GM18520 (cell line): Measurements from ENCODE around the gene RNF43.
"Not testable (repeated sequence)": the region's sequence is repeated elsewhere in the genome, so short reads cannot be mapped to it uniquely, and the experiment has no call there.

Experiments
- ATAC-seq: cut with Tn5 transposase; IDR thresholded peaks from one replicate; pipeline ENCODE4 v1.9.1; 2021; ENCODE audit not compliant: unreplicated experiment

RNF43 gene

GRCh38 chr17:58410714-58411407 is 6.5 kb downstream of the RNF43 start:
- ATAC-seq, result no peak

- no peak for ATAC-seq
Observed at GRCh38 chr17:58409432-58409831, 7.9 kb downstream of the RNF43 start.

GRCh38 chr17:58403311-58403710 is 14.0 kb downstream of the RNF43 start:
- ATAC-seq, result no peak

GRCh38 chr17:58402679-58403078 is 14.7 kb downstream of the RNF43 start:
- ATAC-seq, result no peak

GRCh38 chr17:58402047-58402446 is 15.3 kb downstream of the RNF43 start:
- no peak for ATAC-seq

- no peak for ATAC-seq
Observed at GRCh38 chr17:58401287-58401686, 16.0 kb downstream of the RNF43 start.

- ATAC-seq, result no peak
Observed at GRCh38 chr17:58400826-58401225, 16.5 kb downstream of the RNF43 start.

GRCh38 chr17:58399974-58400373 is 17.4 kb downstream of the RNF43 start:
- no peak for ATAC-seq

- ATAC-seq, result no peak
Observed at GRCh38 chr17:58398574-58399266, 18.6 kb downstream of the RNF43 start.

- not testable (repeated sequence) for ATAC-seq
Observed at GRCh38 chr17:58397421-58397820, 19.9 kb downstream of the RNF43 start.

GRCh38 chr17:58396173-58396572 is 21.2 kb downstream of the RNF43 start:
- ATAC-seq, result no peak

- ATAC-seq, result no peak
Observed at GRCh38 chr17:58394534-58395223, 22.7 kb downstream of the RNF43 start.

GRCh38 chr17:58391302-58391984 is 25.9 kb downstream of the RNF43 start:
- no peak for ATAC-seq

GRCh38 chr17:58390884-58391283 is 26.4 kb downstream of the RNF43 start:
- ATAC-seq, result no peak

GRCh38 chr17:58388302-58389190 is 28.8 kb downstream of the RNF43 start:
- no peak for ATAC-seq

GRCh38 chr17:58387834-58388233 is 29.5 kb downstream of the RNF43 start:
- no peak for ATAC-seq

GRCh38 chr17:58386708-58387107 is 30.6 kb downstream of the RNF43 start:
- no peak for ATAC-seq

- no peak for ATAC-seq
Observed at GRCh38 chr17:58385359-58385899, 31.9 kb downstream of the RNF43 start.

GRCh38 chr17:58384897-58385296 is 32.4 kb downstream of the RNF43 start:
- no peak for ATAC-seq

GRCh38 chr17:58383892-58384462 is 33.4 kb downstream of the RNF43 start:
- ATAC-seq, result no peak
